Fibroblast of skin of right quadriceps (primary cell): ENCODE data around the gene SLC27A2.
A peak's percentile ranks its signal among the peaks of the same experiment; 100 is the strongest.
"Not testable (repeated sequence)": the region's sequence is repeated elsewhere in the genome, so short reads cannot be mapped to it uniquely, and the experiment has no call there.

Source experiments
- DNase-seq: peaks from one replicate; pipeline ENCODE4 v3.0.0-alpha.2; 2013

SLC27A2 gene

GRCh38 chr15:50181969-50182218 is at the start of gene SLC27A2:
Gene SLC27A2, plus strand, starts transcription at chr15:50182196. Its CDS starts 232 bp downstream, at chr15:50182428.
- no peak for DNase-seq

- not testable (repeated sequence) for DNase-seq
Measured at GRCh38 chr15:50132251-50132984, 49.6 kb upstream of the SLC27A2 start.

- peak; percentile 7 for DNase-seq
Measured at GRCh38 chr15:50134524-50135024, 47.4 kb upstream of the SLC27A2 start.

GRCh38 chr15:50135031-50135551 is 46.9 kb upstream of the SLC27A2 start:
- no peak for DNase-seq

GRCh38 chr15:50137330-50137761 is 44.6 kb upstream of the SLC27A2 start:
- DNase-seq: peak; percentile 97

GRCh38 chr15:50137893-50138292 is 44.1 kb upstream of the SLC27A2 start:
- peak; percentile 11 for DNase-seq

- DNase-seq: no peak
Measured at GRCh38 chr15:50138391-50138790, 43.6 kb upstream of the SLC27A2 start.

- DNase-seq: no peak
Measured at GRCh38 chr15:50140098-50140497, 41.9 kb upstream of the SLC27A2 start.

- DNase-seq: no peak
Measured at GRCh38 chr15:50140983-50141382, 41.0 kb upstream of the SLC27A2 start.

GRCh38 chr15:50141856-50142255 is 40.1 kb upstream of the SLC27A2 start:
- no peak for DNase-seq

- no peak for DNase-seq
Measured at GRCh38 chr15:50143255-50143860, 38.6 kb upstream of the SLC27A2 start.

GRCh38 chr15:50144341-50145120 is 37.5 kb upstream of the SLC27A2 start:
- peak; percentile 4 for DNase-seq

GRCh38 chr15:50145451-50145872 is 36.5 kb upstream of the SLC27A2 start:
- peak; percentile 85 for DNase-seq

GRCh38 chr15:50146632-50147031 is 35.4 kb upstream of the SLC27A2 start:
- peak; percentile 3 for DNase-seq

- DNase-seq: peak; percentile 68
Measured at GRCh38 chr15:50148362-50148963, 33.5 kb upstream of the SLC27A2 start.

GRCh38 chr15:50149090-50149489 is 32.9 kb upstream of the SLC27A2 start:
- no peak for DNase-seq

- no peak for DNase-seq
Measured at GRCh38 chr15:50150349-50150748, 31.6 kb upstream of the SLC27A2 start.

GRCh38 chr15:50150851-50151250 is 31.1 kb upstream of the SLC27A2 start:
- DNase-seq: no peak

- DNase-seq: no peak
Measured at GRCh38 chr15:50151476-50151875, 30.5 kb upstream of the SLC27A2 start.

- DNase-seq: not testable (repeated sequence)
Measured at GRCh38 chr15:50158236-50158635, 23.8 kb upstream of the SLC27A2 start.

GRCh38 chr15:50162969-50163718 is 18.9 kb upstream of the SLC27A2 start:
- DNase-seq: no peak

GRCh38 chr15:50163719-50164410 is 18.1 kb upstream of the SLC27A2 start:
- no peak for DNase-seq
